AG10803 (cell line): ENCODE measurements around the gene POLR2M.

ENCODE experiments used
- DNase-seq: peaks from one replicate; pipeline ENCODE4 v3.0.0; 2010; ENCODE audit warnings: low read depth
- H3K4me3 ChIP-seq: 2 replicates; pipeline ENCODE4 v1.5.1; 2011; ENCODE audit warnings: mild to moderate bottlenecking, low read length, control low read depth
- CTCF ChIP-seq: conservative IDR thresholded peaks from 2 replicates; pipeline ENCODE4 v1.5.1; 2011; ENCODE audit warnings: mild to moderate bottlenecking, low read length, control low read depth, inconsistent platforms

Gene POLR2M

GRCh38 chr15:57735891-57736290 lies 29.4 kb downstream of the POLR2M start:
- no peak overlapping the region for H3K4me3 ChIP-seq
- no peak for DNase-seq
- TF ChIP-seq CTCF, result no peak

DNA sequence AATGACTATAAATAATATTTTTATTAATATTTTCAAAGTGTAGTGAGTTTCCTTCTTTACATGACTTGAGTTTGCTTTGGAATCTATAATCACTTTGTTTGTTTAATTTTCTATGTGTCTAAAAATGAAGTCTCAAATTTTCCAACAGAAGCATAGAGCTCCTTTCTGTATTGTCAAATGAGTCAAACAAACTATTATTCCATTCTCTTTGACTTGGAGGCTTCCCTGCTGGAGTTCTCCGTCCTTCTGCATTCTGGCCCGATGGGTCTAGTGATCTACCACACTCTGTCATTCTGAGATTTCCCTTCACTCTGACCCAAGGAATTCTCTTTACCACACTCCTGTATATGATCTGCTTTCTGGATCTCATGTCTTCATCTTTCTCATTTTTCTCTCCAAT lies 30.1 kb downstream of the POLR2M start:
- no peak for DNase-seq
- H3K4me3 ChIP-seq, result no peak overlapping the region
- TF ChIP-seq CTCF, result no peak

DNA sequence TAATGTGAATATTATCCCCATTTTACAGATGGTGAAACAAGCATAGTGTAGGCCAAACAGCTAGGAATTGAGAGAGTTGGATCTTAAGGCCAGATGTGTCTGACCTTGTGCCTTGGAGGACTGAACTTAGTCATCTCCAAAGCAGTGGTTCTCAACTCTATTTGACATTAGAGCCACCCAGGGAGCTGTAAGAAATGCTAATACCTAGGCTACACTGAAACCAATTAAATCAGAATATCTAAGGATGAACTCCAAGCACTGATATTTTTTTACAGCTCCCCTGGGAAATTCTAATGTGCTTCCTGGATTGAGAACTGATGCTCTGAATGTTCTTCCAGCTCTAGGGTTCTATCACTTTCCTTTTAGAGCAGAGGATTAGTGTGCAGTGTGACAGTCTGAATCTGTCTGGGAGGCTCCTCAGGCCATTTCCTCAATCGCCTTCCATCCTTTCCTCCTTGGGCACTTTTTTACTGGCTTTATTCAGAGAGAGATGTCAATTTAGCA lies 32.3 kb downstream of the POLR2M start:
- DNase-seq, result no peak
- TF ChIP-seq CTCF, result no peak
- no peak overlapping the region for H3K4me3 ChIP-seq

DNA sequence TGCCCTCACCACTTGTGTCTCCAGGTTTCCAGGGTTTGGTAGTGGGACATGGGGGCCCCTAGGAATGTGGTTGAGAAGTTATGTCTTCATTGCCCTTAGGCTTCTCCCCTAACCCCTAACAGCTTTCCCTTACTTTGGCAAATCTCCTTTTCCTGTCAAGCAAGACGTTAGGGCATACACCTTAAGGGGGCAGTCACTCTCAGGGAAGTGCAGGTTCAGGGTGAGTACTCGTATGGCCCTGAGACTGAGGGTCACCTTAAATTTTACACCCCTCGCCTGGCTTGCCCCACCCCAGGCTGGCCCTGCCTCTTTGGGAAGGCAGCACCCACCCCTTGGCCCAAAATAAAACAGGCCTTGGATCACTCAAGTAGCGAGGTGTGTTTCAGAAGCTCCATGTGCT lies 33.5 kb downstream of the POLR2M start:
- no peak for TF ChIP-seq CTCF
- DNase-seq, result no peak
- no peak overlapping the region for H3K4me3 ChIP-seq

- TF ChIP-seq CTCF, result no peak
- H3K4me3 ChIP-seq, result no peak overlapping the region
- no peak for DNase-seq
Measured at GRCh38 chr15:57741089-57741488, 34.6 kb downstream of the POLR2M start.

GRCh38 chr15:57743424-57743823 lies 36.9 kb downstream of the POLR2M start:
- DNase-seq, result no peak
- peak; percentile 4; the same call in 1 of the 2 replicates for TF ChIP-seq CTCF
- no peak overlapping the region for H3K4me3 ChIP-seq

DNA sequence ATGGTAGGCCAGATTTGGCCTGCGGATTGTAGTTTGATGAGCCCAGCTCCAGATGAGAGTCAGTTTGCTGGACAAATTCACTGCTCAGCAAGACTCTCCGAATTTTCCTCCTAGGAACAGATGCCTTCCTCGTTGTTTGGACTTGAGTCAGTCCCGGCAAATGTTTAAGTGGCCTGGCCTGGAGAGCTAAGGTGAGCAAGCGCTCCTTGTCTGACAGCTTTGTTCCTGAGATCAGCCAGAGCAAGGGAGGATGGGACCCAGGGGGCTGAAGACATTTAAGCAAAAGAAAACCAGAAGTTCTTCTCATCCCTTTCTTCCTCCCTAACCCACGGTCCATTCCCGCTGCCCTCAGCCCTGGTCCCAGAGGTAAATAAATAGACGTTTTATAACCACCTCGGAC lies 40.3 kb downstream of the POLR2M start:
- TF ChIP-seq CTCF, result no peak

More for the DNA sequence above, 40.3 kb downstream of the POLR2M start:
- no peak overlapping the region for H3K4me3 ChIP-seq
- DNase-seq, result no peak
